ENCODE data around the gene ZBTB43. TPM values are rescaled to one million over a fixed set of nuclear protein-coding genes. Genes with fewer than 3 reads are reported as not detected.
A peak's percentile ranks its signal among the peaks of the same experiment; 100 is the strongest.

Gene ZBTB43, protein sequence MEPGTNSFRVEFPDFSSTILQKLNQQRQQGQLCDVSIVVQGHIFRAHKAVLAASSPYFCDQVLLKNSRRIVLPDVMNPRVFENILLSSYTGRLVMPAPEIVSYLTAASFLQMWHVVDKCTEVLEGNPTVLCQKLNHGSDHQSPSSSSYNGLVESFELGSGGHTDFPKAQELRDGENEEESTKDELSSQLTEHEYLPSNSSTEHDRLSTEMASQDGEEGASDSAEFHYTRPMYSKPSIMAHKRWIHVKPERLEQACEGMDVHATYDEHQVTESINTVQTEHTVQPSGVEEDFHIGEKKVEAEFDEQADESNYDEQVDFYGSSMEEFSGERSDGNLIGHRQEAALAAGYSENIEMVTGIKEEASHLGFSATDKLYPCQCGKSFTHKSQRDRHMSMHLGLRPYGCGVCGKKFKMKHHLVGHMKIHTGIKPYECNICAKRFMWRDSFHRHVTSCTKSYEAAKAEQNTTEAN
- total RNA-seq (ENCODE audit: low replicate concordance) = 16.7 and 19.5 TPM in 2 replicates
- long read RNA-seq, full-length matches to known transcripts = 115 of 126 reads
- long read RNA-seq, partial matches to known transcripts = 0 of 126 reads
- long read RNA-seq, other reads (novel, unspliced or antisense) = 11 of 126 reads

DNA sequence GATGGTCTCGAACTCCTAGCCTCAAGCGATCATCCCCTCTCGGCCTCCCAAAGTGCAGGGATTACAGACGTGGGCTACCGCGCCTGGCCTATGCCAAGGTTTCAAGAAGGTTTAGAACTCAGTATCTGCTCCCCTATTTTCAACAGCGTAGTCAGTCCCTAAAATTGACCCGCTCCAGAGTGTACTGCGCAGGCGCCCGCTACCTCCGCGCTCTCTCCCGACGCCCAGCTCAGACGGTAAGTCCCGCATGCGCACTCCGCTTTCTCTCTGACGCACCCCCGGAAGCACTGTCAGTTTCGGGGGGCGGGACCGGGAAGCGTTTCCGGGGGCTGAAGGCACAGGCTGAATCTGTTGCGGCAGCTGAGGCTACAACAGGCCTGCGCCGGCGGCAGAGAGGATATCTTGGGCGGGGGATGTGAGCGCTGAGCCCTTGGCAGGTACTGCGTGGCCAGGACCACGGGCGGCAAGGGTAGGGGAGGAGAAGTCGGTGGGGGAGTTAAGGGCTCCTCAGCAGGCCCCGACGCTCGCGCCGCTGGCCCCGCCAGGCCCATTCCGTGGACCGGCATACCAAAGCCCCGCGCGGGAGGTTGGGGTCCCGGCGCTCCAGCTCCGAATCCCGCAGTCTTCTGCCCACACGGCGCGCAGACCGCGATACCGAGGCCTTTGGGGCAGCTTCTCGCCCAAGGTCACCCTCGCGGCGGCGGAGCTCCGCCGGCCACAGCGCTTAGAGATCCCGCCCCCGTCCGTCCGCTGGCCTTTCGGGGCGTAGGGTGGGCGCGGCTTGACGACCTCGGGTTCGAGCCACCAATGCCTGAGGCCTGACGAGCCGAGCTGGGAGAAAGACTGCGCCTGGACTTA lies at the start of gene ZBTB43:
ZBTB43 (plus strand) TSS at position 345 of the 858 bp plus-strand sequence. CDS start 27,470 bp downstream, outside the sequence.
- H3K27me3 Mint-ChIP-seq = no peaks in the 10 kb centered on the region
- H3K27ac Mint-ChIP-seq = peak within 1 kb of the TSS; percentile 96
- peak within 1 kb of the TSS; percentile 95 for H3K4me3 Mint-ChIP-seq
- no peaks in the 10 kb centered on the region for H3K9me3 Mint-ChIP-seq
- peaks cover 4% of the 10 kb centered on the region for H3K36me3 Mint-ChIP-seq
- peaks cover 17% of the 10 kb centered on the region for H3K4me1 Mint-ChIP-seq (ENCODE audit: unreplicated experiment)
- peak; percentile 97 for DNase-seq (ENCODE audit: extremely low spot score, unreplicated experiment)
- TF ChIP-seq, protein P1, sequence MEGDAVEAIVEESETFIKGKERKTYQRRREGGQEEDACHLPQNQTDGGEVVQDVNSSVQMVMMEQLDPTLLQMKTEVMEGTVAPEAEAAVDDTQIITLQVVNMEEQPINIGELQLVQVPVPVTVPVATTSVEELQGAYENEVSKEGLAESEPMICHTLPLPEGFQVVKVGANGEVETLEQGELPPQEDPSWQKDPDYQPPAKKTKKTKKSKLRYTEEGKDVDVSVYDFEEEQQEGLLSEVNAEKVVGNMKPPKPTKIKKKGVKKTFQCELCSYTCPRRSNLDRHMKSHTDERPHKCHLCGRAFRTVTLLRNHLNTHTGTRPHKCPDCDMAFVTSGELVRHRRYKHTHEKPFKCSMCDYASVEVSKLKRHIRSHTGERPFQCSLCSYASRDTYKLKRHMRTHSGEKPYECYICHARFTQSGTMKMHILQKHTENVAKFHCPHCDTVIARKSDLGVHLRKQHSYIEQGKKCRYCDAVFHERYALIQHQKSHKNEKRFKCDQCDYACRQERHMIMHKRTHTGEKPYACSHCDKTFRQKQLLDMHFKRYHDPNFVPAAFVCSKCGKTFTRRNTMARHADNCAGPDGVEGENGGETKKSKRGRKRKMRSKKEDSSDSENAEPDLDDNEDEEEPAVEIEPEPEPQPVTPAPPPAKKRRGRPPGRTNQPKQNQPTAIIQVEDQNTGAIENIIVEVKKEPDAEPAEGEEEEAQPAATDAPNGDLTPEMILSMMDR (conservative IDR thresholded peaks at IDR 0.05) = no peak

DNA sequence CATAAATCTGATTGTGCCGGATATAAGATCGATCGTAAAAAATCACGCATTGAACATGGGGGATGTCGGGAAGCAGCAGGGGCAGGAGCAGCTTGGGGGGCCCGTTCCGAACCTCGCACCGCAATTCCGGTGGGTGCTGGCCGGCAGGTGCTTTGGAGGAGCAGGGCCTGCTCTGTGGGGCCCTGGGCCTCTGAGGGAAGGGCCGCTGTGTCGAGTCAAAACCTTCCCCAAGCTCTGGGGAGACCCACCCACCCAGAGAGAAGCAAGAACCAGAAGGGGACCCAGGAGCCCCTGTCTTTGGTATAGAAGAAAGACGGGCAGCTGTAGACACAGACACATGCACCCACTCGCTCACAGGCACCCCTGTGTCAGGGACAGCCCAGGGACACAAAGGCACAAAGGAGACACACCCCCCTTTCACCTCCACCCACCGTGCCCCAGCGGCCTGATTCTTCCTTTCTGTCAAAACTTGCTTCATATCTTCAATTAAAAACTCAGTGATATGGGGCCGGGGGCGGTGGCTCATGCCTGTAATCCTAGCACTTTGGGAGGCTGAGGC lies 49.4 kb upstream of the ZBTB43 start:
- Mint-ChIP-seq H3K36me3 (no peaks in the 10 kb centered on the region), H3K27me3 (peaks cover 19% of the 10 kb centered on the region), H3K27ac (no peak overlapping the region), H3K9me3 (no peaks in the 10 kb centered on the region), H3K4me1 (ENCODE audit: unreplicated experiment) (no peaks in the 10 kb centered on the region), H3K4me3 (no peak overlapping the region)
- TF ChIP-seq, protein P1 (conservative IDR thresholded peaks at IDR 0.05) = no peak
- DNase-seq (ENCODE audit: extremely low spot score, unreplicated experiment) = peak; percentile 58

DNA sequence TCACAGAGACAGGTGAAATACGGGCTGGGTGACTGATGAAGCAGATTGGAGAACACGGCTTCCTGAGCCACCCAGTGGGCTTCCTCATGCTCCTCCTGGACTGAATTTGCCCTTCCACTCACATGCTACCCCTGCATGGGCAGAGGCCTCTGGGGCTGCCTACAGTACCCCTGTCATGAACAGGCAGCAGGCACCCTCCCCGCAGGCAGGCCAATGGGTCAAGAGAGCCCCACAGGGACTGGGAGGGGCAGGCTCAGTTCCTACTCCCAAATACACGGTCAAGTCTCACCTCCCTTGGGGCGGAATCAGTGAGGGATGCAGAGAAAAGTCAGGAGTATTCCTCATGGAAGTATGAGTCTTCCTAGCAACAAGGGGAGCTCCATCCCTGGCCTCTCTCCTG lies 48.6 kb upstream of the ZBTB43 start:
- H3K4me1 Mint-ChIP-seq (ENCODE audit: unreplicated experiment) = peaks cover 3% of the 10 kb centered on the region

DNA sequence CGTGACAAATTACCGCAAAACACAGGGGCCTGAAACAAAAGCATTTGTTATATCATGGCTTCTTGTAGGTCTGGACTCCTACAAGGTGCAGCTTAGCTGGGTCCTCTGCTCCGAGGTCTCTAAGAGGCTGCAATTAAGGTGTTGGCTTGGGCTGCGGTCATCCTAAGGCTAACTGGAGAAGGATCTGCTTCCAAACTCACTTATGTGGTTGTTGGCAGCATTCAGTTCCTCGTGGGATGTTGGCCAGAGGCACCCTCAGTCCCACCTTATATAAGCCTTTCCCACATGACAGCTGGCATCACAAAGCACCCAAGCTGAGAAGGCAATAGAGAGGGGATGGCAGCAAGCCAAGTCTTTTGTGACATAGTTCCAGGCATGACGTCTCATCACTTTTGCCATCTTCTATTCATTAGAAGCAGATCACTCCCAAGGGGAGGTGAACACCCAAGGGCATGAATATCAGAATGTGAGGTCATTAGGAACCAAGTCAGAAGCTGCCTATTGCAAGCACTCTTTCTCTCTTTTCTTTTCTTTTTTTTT lies 47.9 kb upstream of the ZBTB43 start:
- peaks cover 12% of the 10 kb centered on the region for H3K27me3 Mint-ChIP-seq
- DNase-seq (ENCODE audit: extremely low spot score, unreplicated experiment) = no peak
- H3K4me3 Mint-ChIP-seq = no peak overlapping the region
- H3K9me3 Mint-ChIP-seq = no peaks in the 10 kb centered on the region
- TF ChIP-seq, protein P1 (conservative IDR thresholded peaks at IDR 0.05) = no peak
- peaks cover 6% of the 10 kb centered on the region for H3K4me1 Mint-ChIP-seq (ENCODE audit: unreplicated experiment)
- no peak overlapping the region for H3K27ac Mint-ChIP-seq
- no peaks in the 10 kb centered on the region for H3K36me3 Mint-ChIP-seq

More for the DNA sequence above, 48.6 kb upstream of the ZBTB43 start:
- Mint-ChIP-seq H3K9me3 (no peaks in the 10 kb centered on the region), H3K27ac (no peak overlapping the region), H3K36me3 (no peaks in the 10 kb centered on the region), H3K27me3 (peaks cover 13% of the 10 kb centered on the region), H3K4me3 (no peak overlapping the region)
- TF ChIP-seq, protein P1 (conservative IDR thresholded peaks at IDR 0.05) = no peak
- no peak for DNase-seq (ENCODE audit: extremely low spot score, unreplicated experiment)
